ENCODE measurements around the gene EFR3B. TPM values are rescaled to one million over a fixed set of nuclear protein-coding genes. Genes with fewer than 3 reads are reported as not detected.

Gene EFR3B
- total and polyA plus RNA-seq, 10 of the 15 experiments (the other 5 are each of a cell fraction or from before 2014, with no cell fraction given): 0.12 to 3.9 (median 1.8) TPM

- H3K36me3 ChIP-seq (ENCODE audit: control insufficient read depth in 2 of 2, insufficient read depth in 2 of 2, low read length in 1 of 2): no peaks in the 10 kb centered on the region
- RAD21 ChIA-PET (ENCODE audit: unreplicated experiment): no interaction called here
- TF ChIP-seq TCF3 (IDR thresholded peaks at IDR 0.05; ENCODE audit: borderline replicate concordance, insufficient read depth, low read depth, low read length): no peak
- TF ChIP-seq RAD51 (IDR thresholded peaks at IDR 0.05): peak; percentile 21; the same call in 1 of the 2 replicates
- TF ChIP-seq FOXM1 (IDR thresholded peaks at IDR 0.05; ENCODE audit: low read depth, low read length): no peak
- no peak for TF ChIP-seq SMARCA5 (IDR thresholded peaks at IDR 0.05)
- TF ChIP-seq SMAD1 (IDR thresholded peaks at IDR 0.05; ENCODE audit: low read depth, partially characterized antibody): no peak
- H4K20me1 ChIP-seq (ENCODE audit: control insufficient read depth, insufficient read depth): no peaks in the 10 kb centered on the region
- in situ Hi-C loops (cut with MboI): no loop called here
- no peaks in the 10 kb centered on the region for H3K9me3 ChIP-seq (replicated peaks; ENCODE audit: control insufficient read depth, insufficient read depth, low read length)
- H3K27ac ChIP-seq (ENCODE audit: control insufficient read depth, insufficient read depth): no peak overlapping the region
- H2AFZ ChIP-seq (ENCODE audit: control insufficient read depth, low read depth, low read length): no peak overlapping the region
- BruUV-seq (replicated peaks): no TSS peak
- SMC1A ChIA-PET (ENCODE audit: uncharacterized antibody, unreplicated experiment): interaction anchor here (1.2 kb wide), 1 partner anchor 22 kb away, joined by 4 read pairs; no protein-coding TSS in a partner anchor
- DNase-seq (ENCODE audit: low read depth, low spot score) (no peak), ATAC-seq (no peak), FAIRE-seq (no peak)
- peaks cover 5 to 12% of the 10 kb centered on the region in 2 experiments for H3K27me3 ChIP-seq (replicated peaks in 1 of 2; ENCODE audit: control insufficient read depth in 2 of 2, insufficient read depth in 2 of 2, low read length in 1 of 2)
- intact Hi-C loops (cut with micrococcal nuclease; ENCODE audit: unreplicated experiment): no loop called here
- no peak overlapping the region for H3K4me3 ChIP-seq
- peaks cover 3% of the 10 kb centered on the region; the same call in 1 of the 2 replicates for H3K4me1 ChIP-seq (ENCODE audit: control insufficient read depth, insufficient read depth, low read length)
- 55% methylated on average over 5 of the region's 5 CpGs for WGBS (ENCODE audit: insufficient coverage, insufficient replicate concordance, low lambda C conversion rate, missing lambda C conversion rate)
- no peak overlapping the region for H3K9ac ChIP-seq (ENCODE audit: control insufficient read depth, insufficient read depth, low read length)
- POLR2A ChIA-PET: interaction anchor here (0.7 kb wide), 1 partner anchor 55 kb away, joined by 4 read pairs; no protein-coding TSS in a partner anchor
- no peaks in the 10 kb centered on the region for H3K79me2 ChIP-seq (ENCODE audit: control insufficient read depth, insufficient read depth, low read length)
- CTCF ChIA-PET: interaction anchor here (1.4 kb wide), 1 partner anchor 7 kb away, joined by 6 read pairs; no protein-coding TSS in a partner anchor
- H3K4me2 ChIP-seq (ENCODE audit: control insufficient read depth, insufficient read depth): no peak overlapping the region
These were observed 131.8 kb downstream of the EFR3B start for GRCh38 chr2:25173719-25174118.

GRCh38 chr2:25174192-25174861 lies 132.5 kb downstream of the EFR3B start:
- in situ Hi-C loops (cut with MboI) (no loop called here), intact Hi-C loops (cut with micrococcal nuclease; ENCODE audit: unreplicated experiment) (no loop called here)
- no TSS peak for BruUV-seq (replicated peaks)
- no peak overlapping the region for H3K9ac ChIP-seq (ENCODE audit: control insufficient read depth, insufficient read depth, low read length)
- no peaks in the 10 kb centered on the region for H3K79me2 ChIP-seq (ENCODE audit: control insufficient read depth, insufficient read depth, low read length)
- no peaks in the 10 kb centered on the region for H3K4me1 ChIP-seq (ENCODE audit: control insufficient read depth, insufficient read depth, low read length)
- ChIA-PET RAD21 (ENCODE audit: unreplicated experiment) (interaction anchor here (0.7 kb wide), 1 partner anchor 23 kb away, joined by 3 read pairs; no protein-coding TSS in a partner anchor), POLR2A (interaction anchor here (0.7 kb wide), 1 partner anchor 54 kb away, joined by 4 read pairs; no protein-coding TSS in a partner anchor), SMC1A (ENCODE audit: uncharacterized antibody, unreplicated experiment) (interaction anchor here (1.2 kb wide), 1 partner anchor 21 kb away, joined by 4 read pairs; no protein-coding TSS in a partner anchor), CTCF (interaction anchor here (1.2 to 1.4 kb wide), 2 partner anchors 8 to 21 kb away, joined by 5 to 6 read pairs; no protein-coding TSS in a partner anchor)
- no peak for DNase-seq (ENCODE audit: low read depth, low spot score)
- no peak overlapping the region for H2AFZ ChIP-seq (ENCODE audit: control insufficient read depth, low read depth, low read length)
- H3K4me2 ChIP-seq (ENCODE audit: control insufficient read depth, insufficient read depth): no peak overlapping the region
- no peaks in the 10 kb centered on the region for H3K9me3 ChIP-seq (replicated peaks; ENCODE audit: control insufficient read depth, insufficient read depth, low read length)
- 50% methylated on average over 6 of the region's 6 CpGs for WGBS (ENCODE audit: insufficient coverage, insufficient replicate concordance, low lambda C conversion rate, missing lambda C conversion rate)
- H3K36me3 ChIP-seq (ENCODE audit: control insufficient read depth in 2 of 2, insufficient read depth in 2 of 2, low read length in 1 of 2): no peaks in the 10 kb centered on the region
- ATAC-seq: no peak
- H3K4me3 ChIP-seq: no peak overlapping the region
- TF ChIP-seq POU2F2 (IDR thresholded peaks at IDR 0.05; ENCODE audit: borderline replicate concordance, low read depth, low read length) (no peak), SUZ12 (IDR thresholded peaks at IDR 0.05; ENCODE audit: unreplicated experiment) (no peak), TBL1XR1 (IDR thresholded peaks at IDR 0.05; ENCODE audit: low read depth, low read length) (no peak), NFYB (IDR thresholded peaks at IDR 0.05; ENCODE audit: insufficient read depth, low read depth, low read length) (no peak), ATF2 (IDR thresholded peaks at IDR 0.05; ENCODE audit: low read length) (no peak)
- peaks cover 0 to 9% of the 10 kb centered on the region in 2 experiments for H3K27me3 ChIP-seq (replicated peaks in 1 of 2; ENCODE audit: control insufficient read depth in 2 of 2, insufficient read depth in 2 of 2, low read length in 1 of 2)
- no peaks in the 10 kb centered on the region for H4K20me1 ChIP-seq (ENCODE audit: control insufficient read depth, insufficient read depth)
- no peak overlapping the region for H3K27ac ChIP-seq (ENCODE audit: control insufficient read depth, insufficient read depth)
- FAIRE-seq: no peak
